Activated naive CD4-positive, alpha-beta T cell treated with anti-CD3 and anti-CD28 coated beads for 36 hours (primary cell): ENCODE data around the gene LHX6. TPM values are rescaled to one million over a fixed set of nuclear protein-coding genes. Genes with fewer than 3 reads are reported as not detected.

Experiments
- total RNA-seq, 2 experiments: library from RNA; stranded (reverse); gene quantifications; one replicate each; pipeline ENCODE4 v1.2.3, GENCODE V29; 2021

Gene LHX6
- total RNA-seq, 2 experiments from 2014 or later, result 0.10 TPM; not detected in 1

Other genes with a start within 250 kb of the LHX6 start
- gene TTLL11, start 135.6 kb downstream of the LHX6 start, total RNA-seq, result under 1 TPM; 0.84 to 0.86 TPM
- gene NDUFA8, start 69.2 kb downstream of the LHX6 start, total RNA-seq, result 10 to 100 TPM; 45.5 to 47.9 TPM
- not detected for gene MORN5, start 69.0 kb downstream of the LHX6 start, total RNA-seq
- 10 to 100 TPM; 25.8 to 25.9 TPM for gene RBM18, start 35.9 kb upstream of the LHX6 start, total RNA-seq
- 10 to 100 TPM; 51.0 TPM for gene MRRF, start 35.9 kb upstream of the LHX6 start, total RNA-seq
- gene PTGS1, start 142.1 kb upstream of the LHX6 start, total RNA-seq, result not detected
- gene OR1J1, start 249.0 kb upstream of the LHX6 start, total RNA-seq, result not detected